GM12878 (cell line): ENCODE data around the gene CINP. TPM values are rescaled to one million over a fixed set of nuclear protein-coding genes. Genes with fewer than 3 reads are reported as not detected.

Experiments used
- ATAC-seq: fragments of 200-7000 bp; cut with Tn5 transposase; 3 replicates; pipeline ENCODE4 v1.9.1; 2020; ENCODE audit warnings: mild to moderate bottlenecking, moderate library complexity
- BruUV-seq: library from RNA; stranded (reverse); fragments of 400-500 nt; replicated peaks from 2 replicates; lab custom pipeline; 2021; lab: Mats Ljungman, UMichigan
- CTCF ChIA-PET: fragments of 300-600 bp; sonication (Branson Sonifier 250); formaldehyde crosslinking; extraction: SDS; loops from one replicate; lab custom pipeline; 2021; ENCODE audit warnings: inconsistent platforms; lab: Yijun Ruan, JAX
- POLR2A ChIA-PET: fragments of 350-600 bp; formaldehyde crosslinking; extraction: SDS; loops from one replicate; lab custom pipeline; 2021; ENCODE audit warnings: inconsistent platforms; lab: Charles Lee
- RAD21 ChIA-PET: fragments of 300-600 bp; sonication (Branson Sonifier 250); formaldehyde crosslinking; loops from one replicate; lab custom pipeline; 2023; ENCODE audit warnings: antibody characterized with exemption; ENCODE audit not compliant: unreplicated experiment; lab: Charles Lee
- SMC1A ChIA-PET: fragments of 300-600 bp; sonication (Branson Sonifier 250); formaldehyde crosslinking; loops from one replicate; lab custom pipeline; 2023; ENCODE audit not compliant: unreplicated experiment, uncharacterized antibody; lab: Charles Lee
- DNase-seq: peaks from one replicate; pipeline ENCODE4 v3.0.0-alpha.2; 2011; ENCODE audit warnings: low read depth, low spot score
- FAIRE-seq: peaks from 3 replicates; lab custom pipeline; 2011; peaks lifted over from hg19 to GRCh38; lab: Jason Lieb, UNC
- H2AFZ ChIP-seq: 2 replicates; pipeline ENCODE4 v1.6.0; 2011; ENCODE audit warnings: low read depth, low read length, control low read depth; ENCODE audit not compliant: control insufficient read depth
- H3K27ac ChIP-seq: 2 replicates; pipeline ENCODE4 v1.5.1; 2011; ENCODE audit warnings: control low read depth; ENCODE audit not compliant: control insufficient read depth, insufficient read depth
- H3K27me3 ChIP-seq, 2 experiments: replicated peaks in 1 of 2; 2 replicates each; pipeline versions ENCODE4 v1.6.0 to v1.6.1; 2011; ENCODE audit warnings: low read length in 1 of 2; ENCODE audit not compliant: control insufficient read depth in 2 of 2, insufficient read depth in 2 of 2
- H3K36me3 ChIP-seq, 2 experiments: 2 replicates each; pipeline ENCODE4 v1.5.1; 2011; ENCODE audit warnings: low read length in 1 of 2; ENCODE audit not compliant: control insufficient read depth in 2 of 2, insufficient read depth in 2 of 2
- H3K4me1 ChIP-seq: 2 replicates; pipeline ENCODE4 v1.6.1; 2011; ENCODE audit warnings: mild to moderate bottlenecking, low read length, moderate library complexity, mixed read lengths; ENCODE audit not compliant: control insufficient read depth, insufficient read depth
- H3K4me2 ChIP-seq: 2 replicates; pipeline ENCODE4 v1.6.0; 2011; ENCODE audit warnings: control low read depth; ENCODE audit not compliant: control insufficient read depth, insufficient read depth
- H3K4me3 ChIP-seq: fragments of 200-600 bp; sonication (generic); 2 replicates; pipeline ENCODE4 v1.5.1; 2016
- H3K79me2 ChIP-seq: 2 replicates; pipeline ENCODE4 v1.6.0; 2011; ENCODE audit warnings: low read length; ENCODE audit not compliant: control insufficient read depth, insufficient read depth
- H3K9ac ChIP-seq: 2 replicates; pipeline ENCODE4 v1.8.0; 2011; ENCODE audit warnings: low read length, control low read depth, mixed read lengths; ENCODE audit not compliant: control insufficient read depth, insufficient read depth
- H3K9me3 ChIP-seq: replicated peaks from 3 replicates; pipeline ENCODE4 v1.5.1; 2011; ENCODE audit warnings: mild to moderate bottlenecking, low read length; ENCODE audit not compliant: control insufficient read depth, insufficient read depth
- H4K20me1 ChIP-seq: 2 replicates; pipeline ENCODE4 v1.6.0; 2011; ENCODE audit not compliant: control insufficient read depth, insufficient read depth
- SMAD5 ChIP-seq: IDR thresholded peaks from 2 replicates; pipeline ENCODE4 v1.6.1; 2016; ENCODE audit warnings: antibody characterized with exemption, low read depth
- TCF3 ChIP-seq: IDR thresholded peaks from 2 replicates; pipeline ENCODE4 v1.6.1; 2012; ENCODE audit warnings: low read depth, mild to moderate bottlenecking, low read length, borderline replicate concordance; ENCODE audit not compliant: insufficient read depth
- WGBS: methylation state at CpG from one replicate; pipeline ENCODE4 v1.1.6; 2016; ENCODE audit warnings: low lambda C conversion rate; ENCODE audit not compliant: insufficient replicate concordance, insufficient coverage; ENCODE audit errors: missing lambda C conversion rate; 5-methylcytosine and 5-hydroxymethylcytosine counted together
- in situ Hi-C: fragments of 300-500 bp; cut with MboI; formaldehyde crosslinking; loops from 9 replicates; pipeline ENCODE4 v1.14.3; 2018; ENCODE audit warnings: mixed read lengths
- intact Hi-C: fragments of 100-400 bp; cut with micrococcal nuclease; formaldehyde crosslinking; loops from one replicate; pipeline ENCODE4 v1.14.2; 2022; ENCODE audit not compliant: unreplicated experiment
- polyA plus RNA-seq, 11 experiments: library from polyadenylated mRNA; depleted of rRNA in 4 of 11; unstranded in 6 of 11; stranded (reverse) in 5 of 11; fragments of >200 nt; fragmentation: Nextera tagmentation in 4 of 11; fragmentation: Illumina TruSeq in 1 of 11; extraction: Ambion mirVana in 4 of 11; extraction: Trizol in 1 of 11; gene quantifications; 1 replicate in 1 of 11; 2 replicates in 10 of 11; pipeline versions ENCODE4 v1.2.1 to v1.2.3, GENCODE V29; 2011 to 2016; ENCODE audit warnings: inconsistent platforms in 2 of 11, missing spikeins in 2 of 11, low read depth in 1 of 11
- total RNA-seq, 4 experiments: library from RNA; depleted of rRNA in 3 of 4; stranded (reverse); fragments of >200 nt in 3 of 4; fragmentation: Illumina TruSeq in 1 of 4; extraction: Trizol in 1 of 4; gene quantifications; 2 replicates each; pipeline versions ENCODE4 v1.2.1 to v1.2.3, GENCODE V29; 2013 to 2021
- TF ChIP-seq, protein P1 (sequence below): fragments of 450-650 bp; IDR thresholded peaks from 2 replicates; pipeline ENCODE4 v1.6.1; 2016; ENCODE audit warnings: mild to moderate bottlenecking

The CINP gene
- total and polyA plus RNA-seq, 10 of the 15 experiments (the other 5 are each of a cell fraction or from before 2014, with no cell fraction given): 45.4 to 73.3 (median 52.9) TPM

DNA sequence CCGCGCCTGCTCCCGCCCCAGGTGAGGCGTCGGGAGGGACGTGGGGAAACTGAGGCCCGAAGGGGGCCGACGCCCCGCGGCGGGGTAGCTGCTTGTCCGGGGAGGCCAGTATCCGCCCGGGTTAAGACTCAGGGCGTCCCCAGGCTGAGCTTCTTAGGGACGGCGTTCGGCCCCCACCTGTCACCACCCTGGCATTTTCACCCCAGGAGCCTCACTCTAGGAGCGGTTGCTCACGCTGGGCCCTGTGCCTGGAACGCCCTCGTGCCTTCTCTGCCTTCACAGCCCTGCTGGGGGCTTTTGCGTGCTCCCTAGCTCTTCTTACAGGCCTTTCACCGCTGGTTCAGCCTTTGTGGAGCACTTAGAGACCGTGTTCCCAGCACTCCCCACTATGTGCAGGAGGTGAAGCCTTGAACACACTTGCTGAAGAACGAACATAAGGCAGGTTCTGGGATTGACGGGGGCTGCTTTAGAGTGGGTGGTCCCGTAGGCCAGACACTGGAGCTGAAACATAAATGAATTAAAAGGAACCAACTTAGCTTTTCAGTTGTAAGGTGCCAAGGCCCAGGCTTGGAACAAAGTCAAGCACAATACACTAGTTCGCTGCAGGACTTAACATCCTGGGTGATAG is 42.5 kb downstream of the CINP start:
- H3K79me2 ChIP-seq: peaks cover 14% of the 10 kb centered on the region
- SMC1A ChIA-PET: interaction anchor here (0.5 to 1.6 kb wide), 3 partner anchors 23 to 353 kb away, joined by 3 read pairs; no protein-coding TSS in a partner anchor
- peak; percentile 3; the same call in 2 of the 3 replicates for ATAC-seq
- peaks cover 18% of the 10 kb centered on the region for H3K4me1 ChIP-seq
- intact Hi-C loops: no loop called here
- CTCF ChIA-PET: interaction anchor here (1.1 to 1.5 kb wide), 2 partner anchors 118 to 205 kb away, joined by 3 to 4 read pairs; no protein-coding TSS in a partner anchor
- 12% methylated on average over 9 of the region's 30 CpGs for WGBS
- peak overlapping the region; percentile 97 for H3K4me3 ChIP-seq
- no peaks in the 10 kb centered on the region for H3K36me3 ChIP-seq
- H3K4me2 ChIP-seq: peak overlapping the region; percentile 95
- no peaks in the 10 kb centered on the region for H3K9me3 ChIP-seq
- TF ChIP-seq, protein P1, sequence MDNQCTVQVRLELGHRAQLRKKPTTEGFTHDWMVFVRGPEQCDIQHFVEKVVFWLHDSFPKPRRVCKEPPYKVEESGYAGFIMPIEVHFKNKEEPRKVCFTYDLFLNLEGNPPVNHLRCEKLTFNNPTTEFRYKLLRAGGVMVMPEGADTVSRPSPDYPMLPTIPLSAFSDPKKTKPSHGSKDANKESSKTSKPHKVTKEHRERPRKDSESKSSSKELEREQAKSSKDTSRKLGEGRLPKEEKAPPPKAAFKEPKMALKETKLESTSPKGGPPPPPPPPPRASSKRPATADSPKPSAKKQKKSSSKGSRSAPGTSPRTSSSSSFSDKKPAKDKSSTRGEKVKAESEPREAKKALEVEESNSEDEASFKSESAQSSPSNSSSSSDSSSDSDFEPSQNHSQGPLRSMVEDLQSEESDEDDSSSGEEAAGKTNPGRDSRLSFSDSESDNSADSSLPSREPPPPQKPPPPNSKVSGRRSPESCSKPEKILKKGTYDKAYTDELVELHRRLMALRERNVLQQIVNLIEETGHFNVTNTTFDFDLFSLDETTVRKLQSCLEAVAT: 0 out of 2 replicates have a peak, but pooled peaks have one; percentile 36
- TF ChIP-seq SMAD5: 0 out of 2 replicates have a peak, but pooled peaks have one; percentile 27
- TF ChIP-seq TCF3: no peak
- in situ Hi-C loops: loop anchor here (25.0 kb wide), 1 partner anchor 558 kb away; the partner anchor contains the start of gene PPP2R5C
- no TSS peak for BruUV-seq
- POLR2A ChIA-PET: interaction anchor here (0.8 kb wide), 1 partner anchor 224 kb away, joined by 3 read pairs; no protein-coding TSS in a partner anchor
- peak overlapping the region; percentile 88 for H3K9ac ChIP-seq
- H4K20me1 ChIP-seq: no peaks in the 10 kb centered on the region
- peak overlapping the region; percentile 68 for H2AFZ ChIP-seq
- DNase-seq: no peak
- H3K27me3 ChIP-seq: no peaks in the 10 kb centered on the region
- no peak for FAIRE-seq
- RAD21 ChIA-PET: interaction anchor here (1.5 kb wide), 1 partner anchor 16 kb away, joined by 3 read pairs; the partner anchor contains the start of gene MOK
- H3K27ac ChIP-seq: peak overlapping the region; percentile 72
